PC-3 (cell line): ENCODE results near the gene PIGA. TPM values are rescaled to one million over a fixed set of nuclear protein-coding genes. Genes with fewer than 3 reads are reported as not detected.

ENCODE experiments used
- ATAC-seq: fragments of 200-7000 bp; cut with Tn5 transposase; 2 replicates; pipeline ENCODE4 v1.9.1; 2020; ENCODE audit warnings: mild to moderate bottlenecking, moderate library complexity
- BruUV-seq: library from RNA; stranded (reverse); fragments of 400-500 nt; replicated peaks from 2 replicates; lab custom pipeline; 2021; lab: Mats Ljungman, UMichigan
- CTCF ChIA-PET: fragments of 300-600 bp; sonication (Branson Sonifier 250); formaldehyde crosslinking; loops from one replicate; lab custom pipeline; 2022; ENCODE audit warnings: antibody characterized with exemption; lab: Charles Lee
- POLR2A ChIA-PET: fragments of 300-600 bp; sonication (Branson Sonifier 250); formaldehyde crosslinking; loops from one replicate; lab custom pipeline; 2022; ENCODE audit warnings: antibody characterized with exemption; ENCODE audit not compliant: unreplicated experiment; lab: Charles Lee
- DNase-seq: peaks from one replicate; pipeline ENCODE4 v3.0.0-alpha.2; 2015
- H2AFZ ChIP-seq: fragments of 300-600 bp; sonication (generic); 2 replicates; pipeline ENCODE4 v1.6.0; 2016; ENCODE audit warnings: antibody characterized with exemption, low read length
- H3F3A ChIP-seq: fragments of 300-600 bp; sonication (generic); one replicate; pipeline ENCODE4 v1.6.0; 2017; ENCODE audit warnings: antibody characterized with exemption, low read length, control low read depth, mild to moderate bottlenecking; ENCODE audit not compliant: unreplicated experiment
- H3K27ac ChIP-seq: fragments of 300-600 bp; sonication (generic); 2 replicates; pipeline ENCODE4 v1.5.1; 2016; ENCODE audit warnings: mild to moderate bottlenecking, low read length
- H3K27me3 ChIP-seq: fragments of 300-600 bp; sonication (generic); 2 replicates; pipeline ENCODE4 v1.6.1; 2016; ENCODE audit warnings: low read length, mixed read lengths
- H3K36me3 ChIP-seq: fragments of 300-600 bp; sonication (generic); 2 replicates; pipeline ENCODE4 v1.6.1; 2016; ENCODE audit warnings: low read depth, mixed run types, low read length, mixed read lengths
- H3K4me1 ChIP-seq: fragments of 300-600 bp; sonication (generic); 2 replicates; pipeline ENCODE4 v1.5.1; 2016; ENCODE audit warnings: low read length; ENCODE audit not compliant: insufficient read depth
- H3K4me2 ChIP-seq: fragments of 300-600 bp; sonication (generic); 2 replicates; pipeline ENCODE4 v1.6.0; 2016; ENCODE audit warnings: low read length
- H3K4me3 ChIP-seq: fragments of 300-600 bp; sonication (generic); 2 replicates; pipeline ENCODE4 v1.5.1; 2016; ENCODE audit warnings: mild to moderate bottlenecking, low read length, mixed read lengths
- H3K79me2 ChIP-seq: fragments of 300-600 bp; sonication (generic); 2 replicates; pipeline ENCODE4 v1.6.1; 2017; ENCODE audit warnings: low read length, mixed read lengths
- H3K9ac ChIP-seq: fragments of 300-600 bp; sonication (generic); 2 replicates; pipeline ENCODE4 v1.6.0; 2016; ENCODE audit warnings: mild to moderate bottlenecking, low read length
- H3K9me2 ChIP-seq: fragments of 300-600 bp; sonication (generic); replicated peaks from 2 replicates; pipeline ENCODE4 v1.6.1; 2016; ENCODE audit warnings: mixed run types, low read length, mixed read lengths
- H3K9me3 ChIP-seq: fragments of 300-600 bp; sonication (generic); 2 replicates; pipeline ENCODE4 v1.6.1; 2016; ENCODE audit warnings: low read length, mixed read lengths
- H4K20me1 ChIP-seq: fragments of 300-600 bp; sonication (generic); 2 replicates; pipeline ENCODE4 v1.6.1; 2016; ENCODE audit warnings: low read length, mixed read lengths
- CTCF ChIP-seq: fragments of 300-600 bp; sonication (generic); conservative IDR thresholded peaks from 2 replicates; pipeline ENCODE4 v1.5.1; 2017; ENCODE audit warnings: antibody characterized with exemption, low read depth, mild to moderate bottlenecking, low read length
- EZH2 ChIP-seq: fragments of 300-600 bp; sonication (generic); IDR thresholded peaks from one replicate; pipeline ENCODE4 v1.6.1; 2017; ENCODE audit warnings: antibody characterized with exemption, mild to moderate bottlenecking, low read length; ENCODE audit not compliant: unreplicated experiment
- EZH2phosphoT487 ChIP-seq: fragments of 300-600 bp; sonication (generic); IDR thresholded peaks from 2 replicates; pipeline ENCODE4 v1.6.1; 2018; ENCODE audit warnings: mild to moderate bottlenecking, antibody characterized with exemption, low read length, borderline replicate concordance
- intact Hi-C: fragments of 100-400 bp; cut with micrococcal nuclease; formaldehyde crosslinking; loops from 2 replicates; pipeline ENCODE4 v1.9.0; 2023
- total RNA-seq: library from RNA; depleted of rRNA; stranded (reverse); fragments of >200 nt; gene quantifications from 2 replicates; pipeline ENCODE4 v1.2.3, GENCODE V29; 2014

The PIGA gene
- total RNA-seq, 1 experiment from 2014 or later: 17.9 TPM

GRCh38 chrX:15356444-15356843, 21.1 kb upstream of the PIGA start:
- ChIA-PET POLR2A (no interaction called here), CTCF (no interaction called here)
- Histone ChIP-seq H4K20me1 (no peaks in the 10 kb centered on the region), H3K27ac (no peak overlapping the region), H3K9me3 (no peaks in the 10 kb centered on the region), H3K4me2 (no peak overlapping the region), H3F3A (no peaks in the 10 kb centered on the region), H3K4me1 (no peaks in the 10 kb centered on the region), H3K79me2 (no peaks in the 10 kb centered on the region), H2AFZ (no peak overlapping the region), H3K9me2 (no peaks in the 10 kb centered on the region), H3K27me3 (no peaks in the 10 kb centered on the region), H3K36me3 (no peaks in the 10 kb centered on the region), H3K4me3 (no peak overlapping the region), H3K9ac (no peak overlapping the region)
- no peak for DNase-seq
- BruUV-seq: no TSS peak
- intact Hi-C loops: no loop called here
- TF ChIP-seq EZH2 (no peak), EZH2phosphoT487 (no peak), CTCF (no peak)
- no peak for ATAC-seq

- TF ChIP-seq CTCF (no peak), EZH2phosphoT487 (no peak), EZH2 (no peak)
Observed at GRCh38 chrX:15350329-15350996, 15.1 kb upstream of the PIGA start.

GRCh38 chrX:15349046-15349445, 13.7 kb upstream of the PIGA start:
- TF ChIP-seq CTCF: peak; percentile 69
- no peak for TF ChIP-seq EZH2phosphoT487
- no TSS peak for BruUV-seq
- no peaks in the 10 kb centered on the region for H3K36me3 ChIP-seq
- H3K9me2 ChIP-seq: no peaks in the 10 kb centered on the region
- H4K20me1 ChIP-seq: no peaks in the 10 kb centered on the region
- intact Hi-C loops: loop anchor here (1.0 to 2.0 kb wide), 3 partner anchors 48 to 216 kb away; no protein-coding TSS in a partner anchor
- H3K4me3 ChIP-seq: no peak overlapping the region
- no peaks in the 10 kb centered on the region for H3K79me2 ChIP-seq
- H2AFZ ChIP-seq: no peak overlapping the region
- H3K4me1 ChIP-seq: no peaks in the 10 kb centered on the region
- ChIA-PET POLR2A (no interaction called here), CTCF (interaction anchor here (0.6 kb wide), 1 partner anchor 12 kb away, joined by 5 read pairs; no protein-coding TSS in a partner anchor)
- no peaks in the 10 kb centered on the region for H3F3A ChIP-seq
- DNase-seq (peak; percentile 83), ATAC-seq (peak; percentile 81)
- no peak overlapping the region for H3K4me2 ChIP-seq
- H3K9me3 ChIP-seq: no peaks in the 10 kb centered on the region
- no peaks in the 10 kb centered on the region for H3K27me3 ChIP-seq
- H3K9ac ChIP-seq: no peak overlapping the region
- no peak overlapping the region for H3K27ac ChIP-seq

More at GRCh38 chrX:15350329-15350996, 15.1 kb upstream of the PIGA start:
- H3F3A ChIP-seq: no peaks in the 10 kb centered on the region
- H3K4me3 ChIP-seq: no peak overlapping the region
- H3K9ac ChIP-seq: no peak overlapping the region
- no peak overlapping the region for H3K4me2 ChIP-seq
- H3K27me3 ChIP-seq: no peaks in the 10 kb centered on the region
- BruUV-seq: no TSS peak
- DNase-seq: no peak
- no peak overlapping the region for H2AFZ ChIP-seq
- H3K4me1 ChIP-seq: no peaks in the 10 kb centered on the region
- no peaks in the 10 kb centered on the region for H3K36me3 ChIP-seq
- no peak for ATAC-seq
- intact Hi-C loops: no loop called here
- ChIA-PET POLR2A (no interaction called here), CTCF (no interaction called here)
- no peaks in the 10 kb centered on the region for H3K9me3 ChIP-seq
- H3K27ac ChIP-seq: no peak overlapping the region
- H3K79me2 ChIP-seq: no peaks in the 10 kb centered on the region
- no peaks in the 10 kb centered on the region for H4K20me1 ChIP-seq
- no peaks in the 10 kb centered on the region for H3K9me2 ChIP-seq
